HG02938 (cell line): ENCODE results near the gene ZNF80.
A peak's percentile ranks its signal among the peaks of the same experiment; 100 is the strongest.
"Not testable (repeated sequence)": the region's sequence is repeated elsewhere in the genome, so short reads cannot be mapped to it uniquely, and the experiment has no call there.

Source experiments
- ATAC-seq: cut with Tn5 transposase; IDR thresholded peaks from one replicate; pipeline ENCODE4 v1.9.1; 2021; ENCODE audit warnings: mild to moderate bottlenecking, moderate library complexity; ENCODE audit not compliant: unreplicated experiment

The ZNF80 gene

GRCh38 chr3:114237478-114237877 lies at the start of gene ZNF80:
Gene ZNF80, minus strand, starts transcription at chr3:114237578. Its CDS starts 504 bp downstream, at chr3:114237074.
- not testable (repeated sequence) for ATAC-seq

- no peak for ATAC-seq
Measured at GRCh38 chr3:114286266-114286665, 48.9 kb upstream of the ZNF80 start.

GRCh38 chr3:114285648-114286230 lies 48.4 kb upstream of the ZNF80 start:
- no peak for ATAC-seq

- no peak for ATAC-seq
Measured at GRCh38 chr3:114284644-114285043, 47.3 kb upstream of the ZNF80 start.

GRCh38 chr3:114276856-114277255 lies 39.5 kb upstream of the ZNF80 start:
- not testable (repeated sequence) for ATAC-seq

- no peak for ATAC-seq
Measured at GRCh38 chr3:114274929-114275328, 37.6 kb upstream of the ZNF80 start.

GRCh38 chr3:114272271-114272670 lies 34.9 kb upstream of the ZNF80 start:
- no peak for ATAC-seq

- no peak for ATAC-seq
Measured at GRCh38 chr3:114270019-114270418, 32.6 kb upstream of the ZNF80 start.

GRCh38 chr3:114260152-114260551 lies 22.8 kb upstream of the ZNF80 start:
- no peak for ATAC-seq

GRCh38 chr3:114259566-114259965 lies 22.2 kb upstream of the ZNF80 start:
- no peak for ATAC-seq

GRCh38 chr3:114253505-114253904 lies 16.1 kb upstream of the ZNF80 start:
- ATAC-seq: no peak

GRCh38 chr3:114252954-114253353 lies 15.6 kb upstream of the ZNF80 start:
- no peak for ATAC-seq

GRCh38 chr3:114242947-114243346 lies 5.6 kb upstream of the ZNF80 start:
- peak; percentile 99 for ATAC-seq

- no peak for ATAC-seq
Measured at GRCh38 chr3:114241262-114241661, 3.9 kb upstream of the ZNF80 start.

- ATAC-seq: not testable (repeated sequence)
Measured at GRCh38 chr3:114238146-114238785, 888 bp upstream of the ZNF80 start.

GRCh38 chr3:114235431-114235830 lies 1.9 kb downstream of the ZNF80 start:
- no peak for ATAC-seq

- ATAC-seq: no peak
Measured at GRCh38 chr3:114234745-114235144, 2.6 kb downstream of the ZNF80 start.

GRCh38 chr3:114231616-114232015 lies 5.8 kb downstream of the ZNF80 start:
- no peak for ATAC-seq

GRCh38 chr3:114227076-114227475 lies 10.3 kb downstream of the ZNF80 start:
- no peak for ATAC-seq

GRCh38 chr3:114226313-114226712 lies 11.1 kb downstream of the ZNF80 start:
- no peak for ATAC-seq

GRCh38 chr3:114223143-114223542 lies 14.2 kb downstream of the ZNF80 start:
- peak; percentile 93 for ATAC-seq

- no peak for ATAC-seq
Measured at GRCh38 chr3:114221881-114222264, 15.5 kb downstream of the ZNF80 start.
